Stimulated activated CD4-positive, alpha-beta T cell treated with anti-CD3 and anti-CD28 coated beads, Interleukin-1b, Interleukin-23, amount 100 ng/mL, for 1 hour (primary cell): ENCODE results near the gene CERK.

ENCODE experiments used
- DNase-seq, 2 donors: peaks; one replicate each; pipeline ENCODE4 v3.0.0-alpha.2; 2020; ENCODE audit warnings: low read depth in 2 of 2

The CERK gene

GRCh38 chr22:46731246-46732040 lies 6.6 kb downstream of the CERK start:
- DNase-seq = no peak

GRCh38 chr22:46730568-46731245 lies 7.3 kb downstream of the CERK start:
- DNase-seq = no peak

- no peak for DNase-seq
Measured at GRCh38 chr22:46728470-46728869, 9.6 kb downstream of the CERK start.

- DNase-seq = no peak
Measured at GRCh38 chr22:46727813-46728364, 10.2 kb downstream of the CERK start.

GRCh38 chr22:46726986-46727317 lies 11.1 kb downstream of the CERK start:
- no peak for DNase-seq

- DNase-seq = no peak
Measured at GRCh38 chr22:46726066-46726985, 11.7 kb downstream of the CERK start.

- no peak for DNase-seq
Measured at GRCh38 chr22:46725096-46725495, 13.0 kb downstream of the CERK start.

- no peak for DNase-seq
Measured at GRCh38 chr22:46723882-46724281, 14.2 kb downstream of the CERK start.

GRCh38 chr22:46721501-46722085 lies 16.5 kb downstream of the CERK start:
- no peak for DNase-seq

- DNase-seq = no peak
Measured at GRCh38 chr22:46719921-46720320, 18.1 kb downstream of the CERK start.

GRCh38 chr22:46714550-46714949 lies 23.5 kb downstream of the CERK start:
- no peak for DNase-seq

GRCh38 chr22:46712288-46712687 lies 25.8 kb downstream of the CERK start:
- DNase-seq = no peak

GRCh38 chr22:46710806-46711205 lies 27.2 kb downstream of the CERK start:
- DNase-seq = no peak

- DNase-seq = no peak
Measured at GRCh38 chr22:46708766-46709330, 29.2 kb downstream of the CERK start.

- DNase-seq = no peak
Measured at GRCh38 chr22:46707827-46708570, 30.1 kb downstream of the CERK start.

- DNase-seq = no peak
Measured at GRCh38 chr22:46707305-46707704, 30.7 kb downstream of the CERK start.

- DNase-seq = no peak
Measured at GRCh38 chr22:46706060-46706459, 32.0 kb downstream of the CERK start.

- no peak for DNase-seq
Measured at GRCh38 chr22:46703996-46704370, 34.1 kb downstream of the CERK start.

GRCh38 chr22:46703171-46703995 lies 34.7 kb downstream of the CERK start:
- no peak for DNase-seq

- DNase-seq = no peak
Measured at GRCh38 chr22:46701262-46701661, 36.8 kb downstream of the CERK start.
